AG09319 (cell line): ENCODE data around the gene GRM5.

Experiments used
- DNase-seq: peaks from one replicate; pipeline ENCODE4 v3.0.0-alpha.2; 2010; ENCODE audit warnings: low read depth; ENCODE audit errors: extremely low read depth
- TF ChIP-seq, protein P1 (sequence below): IDR thresholded peaks from 2 replicates; pipeline ENCODE4 v1.5.1; 2011; ENCODE audit warnings: low read depth, mild to moderate bottlenecking, inconsistent platforms, low read length, moderate library complexity

The GRM5 gene

DNA sequence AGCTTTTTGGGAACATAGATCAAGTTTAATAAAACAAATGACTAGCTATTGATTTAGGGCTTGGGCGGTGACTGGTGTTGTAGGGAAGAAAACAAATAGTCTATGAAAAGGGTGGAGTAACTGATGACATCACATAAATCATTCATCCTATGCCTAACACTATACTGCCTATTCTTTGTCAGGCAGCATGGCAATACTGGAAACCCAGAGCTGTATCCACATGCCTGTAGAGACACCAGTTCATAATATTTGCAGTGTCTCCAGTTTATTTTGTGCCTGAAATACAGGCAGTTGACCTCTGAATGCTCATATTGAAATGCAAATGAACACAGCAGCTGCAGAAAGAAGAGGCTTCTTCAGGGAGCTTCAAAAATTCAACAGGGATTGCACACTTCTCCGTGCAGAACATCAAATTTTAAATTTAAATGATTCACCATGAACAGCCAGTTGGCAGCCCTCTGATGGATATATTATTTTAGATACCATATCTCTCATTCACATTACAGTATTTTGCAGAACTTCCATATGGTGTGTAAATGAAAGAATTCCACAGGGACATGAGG, 445.1 kb downstream of the GRM5 start:
- TF ChIP-seq, protein P1, sequence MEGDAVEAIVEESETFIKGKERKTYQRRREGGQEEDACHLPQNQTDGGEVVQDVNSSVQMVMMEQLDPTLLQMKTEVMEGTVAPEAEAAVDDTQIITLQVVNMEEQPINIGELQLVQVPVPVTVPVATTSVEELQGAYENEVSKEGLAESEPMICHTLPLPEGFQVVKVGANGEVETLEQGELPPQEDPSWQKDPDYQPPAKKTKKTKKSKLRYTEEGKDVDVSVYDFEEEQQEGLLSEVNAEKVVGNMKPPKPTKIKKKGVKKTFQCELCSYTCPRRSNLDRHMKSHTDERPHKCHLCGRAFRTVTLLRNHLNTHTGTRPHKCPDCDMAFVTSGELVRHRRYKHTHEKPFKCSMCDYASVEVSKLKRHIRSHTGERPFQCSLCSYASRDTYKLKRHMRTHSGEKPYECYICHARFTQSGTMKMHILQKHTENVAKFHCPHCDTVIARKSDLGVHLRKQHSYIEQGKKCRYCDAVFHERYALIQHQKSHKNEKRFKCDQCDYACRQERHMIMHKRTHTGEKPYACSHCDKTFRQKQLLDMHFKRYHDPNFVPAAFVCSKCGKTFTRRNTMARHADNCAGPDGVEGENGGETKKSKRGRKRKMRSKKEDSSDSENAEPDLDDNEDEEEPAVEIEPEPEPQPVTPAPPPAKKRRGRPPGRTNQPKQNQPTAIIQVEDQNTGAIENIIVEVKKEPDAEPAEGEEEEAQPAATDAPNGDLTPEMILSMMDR = no peak
- no peak for DNase-seq

- TF ChIP-seq, protein P1 = no peak
Measured at GRCh38 chr11:88619656-88620385, 446.0 kb downstream of the GRM5 start.

GRCh38 chr11:88619071-88619425, 446.7 kb downstream of the GRM5 start:
- no peak for DNase-seq
- TF ChIP-seq, protein P1 = no peak

More at GRCh38 chr11:88619656-88620385, 446.0 kb downstream of the GRM5 start:
- no peak for DNase-seq

GRCh38 chr11:88618327-88619070, 447.3 kb downstream of the GRM5 start:
- no peak for DNase-seq
- TF ChIP-seq, protein P1 = no peak

DNA sequence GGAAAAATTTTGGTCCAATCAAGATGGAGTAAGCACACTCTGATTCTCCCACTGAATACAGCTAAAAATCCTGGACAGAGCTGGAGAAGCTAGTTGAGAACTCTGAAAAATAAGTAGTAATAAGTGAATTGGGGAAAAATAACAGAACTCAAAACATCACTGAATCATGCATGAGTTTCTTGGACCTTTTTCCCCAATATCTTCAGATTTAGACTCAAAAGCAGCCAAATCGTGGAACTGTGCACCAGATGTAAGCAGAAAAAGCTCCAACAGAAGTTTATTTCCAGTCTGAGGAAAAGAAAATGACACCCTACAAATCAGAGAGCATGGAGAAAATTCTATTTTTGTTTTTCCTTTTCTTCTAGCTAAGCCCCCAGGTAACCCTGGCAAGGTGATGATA, 448.6 kb downstream of the GRM5 start:
- TF ChIP-seq, protein P1 = no peak
- no peak for DNase-seq

DNA sequence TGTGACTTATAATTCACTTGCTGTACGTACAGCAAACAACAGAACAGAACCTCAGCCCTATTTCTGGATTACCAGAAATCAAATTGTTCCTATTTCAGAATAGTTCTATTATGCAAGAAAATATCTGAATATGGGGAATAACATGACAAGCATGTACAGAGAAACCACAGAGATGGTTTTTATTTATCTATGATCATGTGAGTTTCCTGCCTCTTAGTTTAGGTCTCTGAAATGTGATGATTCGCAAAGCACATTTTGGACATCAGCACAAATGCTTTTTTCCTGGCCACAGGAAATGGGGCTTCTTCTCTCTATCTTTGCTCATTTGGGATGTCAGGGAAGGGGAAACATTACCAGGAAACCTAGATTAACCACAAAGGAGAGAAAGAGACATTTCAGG, 461.5 kb downstream of the GRM5 start:
- TF ChIP-seq, protein P1 = no peak
- peak; percentile 5 for DNase-seq
